HG03196 (cell line): Measurements from ENCODE around the gene EFCAB8.

Experiments
- ATAC-seq: cut with Tn5 transposase; IDR thresholded peaks from one replicate; pipeline ENCODE4 v1.9.1; 2021; ENCODE audit not compliant: unreplicated experiment

EFCAB8 gene

DNA sequence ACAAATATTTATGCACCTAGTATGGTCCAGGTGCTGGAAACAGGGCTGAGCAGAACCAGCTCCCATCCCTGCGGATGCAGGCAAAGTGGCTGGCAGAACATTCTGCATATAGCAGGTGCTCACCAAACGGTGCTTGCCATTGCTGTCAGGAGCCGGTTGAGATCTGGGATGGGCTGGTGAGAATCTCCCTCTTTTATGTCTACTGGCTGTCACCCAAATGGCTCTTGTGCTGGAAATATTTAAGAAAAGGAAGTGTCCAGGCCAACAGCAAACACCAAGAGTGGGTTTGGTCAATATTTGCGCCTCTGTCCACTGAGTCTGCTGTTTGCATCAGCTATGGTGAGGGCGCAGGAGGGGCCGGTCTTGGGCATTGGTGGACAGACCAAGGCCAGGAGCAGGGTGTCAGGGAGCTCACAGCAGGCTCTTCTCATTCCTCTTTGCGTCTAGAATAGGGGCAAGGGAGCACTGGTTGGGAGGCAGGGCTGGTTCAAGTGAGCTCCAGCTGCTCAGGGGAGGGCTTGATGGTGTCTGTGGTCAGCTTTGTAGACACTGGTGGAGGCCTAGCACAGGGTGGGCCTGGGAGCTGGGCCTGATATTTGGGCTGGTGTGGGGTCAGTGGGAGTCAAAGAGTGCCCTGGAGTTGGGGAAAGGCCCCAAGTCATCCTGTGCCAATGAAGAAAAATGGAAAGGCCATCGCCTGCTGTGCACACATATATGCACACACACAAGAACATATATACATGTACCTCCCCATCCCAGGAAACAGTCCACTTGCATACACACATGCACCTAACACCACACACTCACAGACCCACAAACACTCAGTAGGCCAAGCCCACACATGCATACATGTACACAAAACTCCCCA is 147.4 kb downstream of the EFCAB8 start:
- no peak for ATAC-seq

- ATAC-seq: no peak
These were observed 148.2 kb downstream of the EFCAB8 start for GRCh38 chr20:33006776-33007375.

DNA sequence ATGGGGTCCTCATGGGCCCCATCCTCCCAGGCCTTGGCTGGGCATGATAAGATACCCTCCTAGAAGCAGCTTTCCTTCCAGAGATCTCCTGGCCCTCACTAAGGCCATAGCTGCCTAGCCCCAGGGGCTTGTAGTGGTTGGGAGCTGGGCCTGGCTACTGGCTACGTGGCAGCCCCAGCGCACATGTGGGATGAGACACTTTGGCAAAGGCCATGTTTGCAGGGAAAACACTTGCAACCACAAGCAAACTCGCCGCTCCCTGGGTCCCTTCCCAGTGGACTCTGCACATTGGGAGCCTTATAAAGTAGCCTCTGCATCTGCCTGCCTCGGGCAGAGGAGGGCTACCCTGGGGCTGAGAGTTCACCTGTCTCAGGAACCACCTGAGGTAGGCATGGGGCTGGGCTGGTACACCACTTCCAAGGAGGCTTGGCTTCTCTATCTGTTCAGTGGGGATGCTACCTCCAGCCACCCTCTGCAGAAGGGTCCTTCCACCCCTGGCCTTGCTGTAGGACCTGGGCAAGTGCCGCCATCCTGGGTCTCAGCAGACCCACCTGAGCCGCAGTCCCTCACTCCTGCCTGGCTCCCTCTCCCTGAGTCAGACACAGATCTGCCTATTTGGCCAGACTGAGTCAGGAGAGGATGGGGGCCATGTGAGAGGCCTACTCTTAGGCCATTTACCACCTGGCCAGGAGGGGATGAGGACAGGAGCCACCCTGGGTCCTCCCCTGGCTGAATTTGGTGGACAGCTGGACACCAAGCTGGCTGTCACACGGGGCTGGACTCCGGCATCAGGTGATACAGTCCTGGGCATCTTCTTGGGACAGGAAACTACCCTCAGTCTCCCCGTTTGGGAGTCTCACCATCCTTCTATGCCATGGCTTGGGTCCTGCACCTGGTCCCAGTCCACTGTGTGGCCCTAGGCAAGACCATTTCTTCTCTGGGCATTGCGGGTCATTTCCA is 148.9 kb downstream of the EFCAB8 start, which contains the start of gene BPIFB2:
BPIFB2 (plus strand) TSS at position 329 of the 960 bp plus-strand sequence. CDS start 871 bp downstream, outside the sequence.
- ATAC-seq: no peak

GRCh38 chr20:33008336-33009213 is 149.9 kb downstream of the EFCAB8 start:
- no peak for ATAC-seq

DNA sequence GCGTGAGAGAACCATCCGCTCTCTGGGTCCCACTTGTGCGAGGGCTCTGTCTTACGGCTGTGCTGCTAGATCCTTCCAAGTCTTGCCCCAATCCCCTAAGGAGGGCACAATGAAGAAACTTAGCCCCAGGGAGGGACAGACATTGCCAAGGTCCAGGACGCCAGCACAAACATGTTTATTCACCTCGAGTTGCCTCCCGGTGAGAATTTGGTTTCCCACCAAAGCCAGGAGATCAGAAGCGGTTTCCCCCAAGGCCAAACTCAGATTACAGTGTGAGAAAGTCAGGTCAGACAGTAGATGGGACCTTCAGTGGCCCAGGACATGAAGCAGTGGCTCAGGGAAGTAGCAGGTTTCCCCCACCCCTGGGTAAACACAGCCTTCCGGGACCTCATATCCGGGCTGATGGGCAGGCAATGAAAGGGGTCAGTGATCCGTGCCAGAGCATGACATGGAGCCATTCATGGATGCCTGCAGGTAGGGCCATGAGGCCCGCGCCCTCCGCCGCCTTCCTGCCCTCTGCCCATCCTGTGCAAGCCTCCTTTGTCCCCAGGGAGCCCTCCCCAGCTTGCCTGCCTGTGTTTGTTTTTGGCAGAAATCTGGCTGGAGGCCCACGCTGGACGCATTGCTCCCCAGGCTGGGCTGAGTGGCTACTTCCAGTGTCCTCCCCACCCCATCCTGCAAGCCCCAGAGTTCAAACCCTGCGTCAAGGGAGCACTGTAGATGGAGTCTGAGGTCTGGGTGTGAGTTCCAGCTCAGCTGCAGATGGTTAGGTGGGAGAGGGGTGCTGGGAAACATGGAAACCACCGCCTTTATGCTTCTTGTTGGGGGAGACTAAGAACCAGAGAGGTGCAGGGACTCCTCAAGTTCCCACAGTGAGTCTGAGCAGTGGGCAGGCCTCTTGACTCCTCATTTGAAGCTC is 150.8 kb downstream of the EFCAB8 start:
- no peak for ATAC-seq

DNA sequence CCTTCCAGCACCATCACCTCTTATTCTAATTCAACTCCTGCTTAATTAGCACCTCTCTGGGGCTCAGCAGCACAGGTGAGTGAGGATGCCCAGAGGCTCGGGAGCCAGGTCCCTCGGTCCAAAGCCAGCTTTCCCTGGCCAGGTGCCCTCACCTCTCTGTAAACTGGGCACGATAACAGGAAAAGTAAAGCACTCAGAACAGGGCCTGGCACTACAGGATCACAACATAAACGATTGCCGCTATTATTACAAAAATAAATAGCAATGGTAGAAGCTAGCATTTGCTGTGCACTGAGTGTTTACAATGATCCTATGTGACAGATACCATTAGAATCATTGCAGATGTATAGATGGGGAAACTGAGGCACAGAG is 151.4 kb downstream of the EFCAB8 start:
- ATAC-seq: no peak

GRCh38 chr20:33010674-33011449 is 152.1 kb downstream of the EFCAB8 start:
- no peak for ATAC-seq
